B cell (primary cell): ENCODE data around the gene CTNNA2. TPM values are rescaled to one million over a fixed set of nuclear protein-coding genes. Genes with fewer than 3 reads are reported as not detected.

Experiments
- ATAC-seq: fragments of 200-7000 bp; cut with Tn5 transposase; one replicate; pipeline ENCODE4 v1.10.0; 2021; ENCODE audit warnings: low read depth, mild to moderate bottlenecking, moderate number of reproducible peaks, moderate library complexity
- CTCF ChIA-PET: fragments of 350-600 bp; sonication (Branson Sonifier 250); formaldehyde crosslinking; loops from one replicate; lab custom pipeline; 2021; ENCODE audit warnings: antibody characterized with exemption, inconsistent platforms; lab: Charles Lee
- POLR2A ChIA-PET: fragments of 350-600 bp; sonication (Branson Sonifier 250); formaldehyde crosslinking; loops from one replicate; lab custom pipeline; 2021; ENCODE audit warnings: antibody characterized with exemption; lab: Charles Lee
- DNase-seq: peaks from one replicate; pipeline ENCODE4 v3.0.0; 2013
- H2AFZ ChIP-seq: 2 replicates; pipeline ENCODE4 v1.6.1; 2012; ENCODE audit warnings: mild to moderate bottlenecking, low read depth, low read length; ENCODE audit not compliant: insufficient read depth, poor library complexity, severe bottlenecking
- H3K27ac ChIP-seq, 2 donors: 1 replicate in 1 of 2; 2 replicates in 1 of 2; pipeline ENCODE4 v1.5.1; 2012 to 2013; ENCODE audit warnings: low read length in 2 of 2, mild to moderate bottlenecking in 2 of 2, moderate library complexity in 1 of 2
- H3K27me3 ChIP-seq, 4 experiments: fragments of 200-600 bp in 1 of 4; sonication (generic) in 1 of 4; replicated peaks in 1 of 4; 1 replicate in 2 of 4; 2 replicates in 2 of 4; pipeline versions ENCODE4 v1.6.1 to v1.7.0; 2013 to 2016; ENCODE audit warnings: low read length in 3 of 4, mild to moderate bottlenecking in 2 of 4, mixed read lengths in 1 of 4, moderate library complexity in 1 of 4; ENCODE audit not compliant: insufficient read depth in 4 of 4, control insufficient read depth in 3 of 4; ENCODE audit errors: control extremely low read depth in 1 of 4
- H3K36me3 ChIP-seq, 2 experiments: replicated peaks in 1 of 2; 1 replicate in 1 of 2; 2 replicates in 1 of 2; pipeline versions ENCODE4 v1.6.1 to v1.7.1; 2013; ENCODE audit warnings: low read length in 1 of 2; ENCODE audit not compliant: insufficient read depth in 2 of 2, control insufficient read depth in 1 of 2; ENCODE audit errors: control extremely low read depth in 1 of 2, extremely low read depth in 1 of 2
- H3K4me1 ChIP-seq, 2 donors: fragments of 200-600 bp in 1 of 2; sonication (generic) in 1 of 2; 1 replicate in 1 of 2; 2 replicates in 1 of 2; pipeline versions ENCODE4 v1.5.1 to v1.6.1; 2013 to 2017; ENCODE audit warnings: low read length in 2 of 2; ENCODE audit not compliant: control insufficient read depth in 2 of 2, insufficient read depth in 2 of 2
- H3K4me2 ChIP-seq: replicated peaks from 2 replicates; pipeline ENCODE3; 2012; ENCODE audit warnings: mild to moderate bottlenecking, low read depth, low read length; ENCODE audit not compliant: poor library complexity, severe bottlenecking
- H3K4me3 ChIP-seq, 5 experiments: fragments of 200-600 bp in 1 of 5; sonication (generic) in 1 of 5; 1 replicate in 3 of 5; 2 replicates in 2 of 5; pipeline versions ENCODE4 v1.5.1 to v1.7.0; 2011 to 2016; ENCODE audit warnings: low read length in 4 of 5, mild to moderate bottlenecking in 4 of 5, low read depth in 2 of 5, control low read depth in 1 of 5, moderate library complexity in 1 of 5; ENCODE audit not compliant: insufficient read depth in 1 of 5; ENCODE audit errors: control extremely low read depth in 1 of 5, extremely low read depth in 1 of 5
- H3K79me2 ChIP-seq: fragments of 200-600 bp; sonication (generic); one replicate; pipeline ENCODE4 v1.6.0; 2016; ENCODE audit warnings: low read length; ENCODE audit not compliant: control insufficient read depth, insufficient read depth
- H3K9ac ChIP-seq: fragments of 200-600 bp; sonication (generic); 2 replicates; pipeline ENCODE4 v1.6.1; 2017; ENCODE audit warnings: mild to moderate bottlenecking, low read length, moderate library complexity
- H3K9me3 ChIP-seq, 3 donors: one replicate each; pipeline versions ENCODE4 v1.6.1 to v1.7.1; 2013; ENCODE audit warnings: low read length in 2 of 3; ENCODE audit not compliant: control insufficient read depth in 2 of 3, insufficient read depth in 1 of 3; ENCODE audit errors: control extremely low read depth in 1 of 3
- H4K20me1 ChIP-seq: 2 replicates; pipeline ENCODE4 v1.6.0; 2012; ENCODE audit warnings: mild to moderate bottlenecking, low read length; ENCODE audit not compliant: insufficient read depth, control insufficient read depth, poor library complexity, severe bottlenecking
- H3K27ac Mint-ChIP-seq: one replicate; pipeline ENCODE4 v1.8.0; 2021; ENCODE audit warnings: mixed read lengths
- H3K27me3 Mint-ChIP-seq: one replicate; pipeline ENCODE4 v1.8.0; 2021; ENCODE audit warnings: mixed read lengths
- H3K4me1 Mint-ChIP-seq: one replicate; pipeline ENCODE4 v1.8.0; 2021; ENCODE audit warnings: mixed read lengths
- H3K4me3 Mint-ChIP-seq: one replicate; pipeline ENCODE4 v1.8.0; 2021; ENCODE audit warnings: mixed read lengths
- H3K9me3 Mint-ChIP-seq: one replicate; pipeline ENCODE4 v1.8.0; 2022; ENCODE audit warnings: mixed read lengths; ENCODE audit not compliant: insufficient read depth
- CTCF ChIP-seq: fragments of 200-600 bp; IDR thresholded peaks from one replicate; pipeline ENCODE4 v1.8.0; 2022; ENCODE audit warnings: antibody characterized with exemption, mild to moderate bottlenecking
- EZH2 ChIP-seq: IDR thresholded peaks from 2 replicates; pipeline ENCODE4 v1.6.1; 2012; ENCODE audit warnings: borderline replicate concordance, low read depth, mild to moderate bottlenecking, moderate library complexity, low read length; ENCODE audit not compliant: insufficient read depth, poor library complexity, severe bottlenecking
- WGBS: methylation state at CpG from one replicate; pipeline ENCODE4 v1.1.5; 2013; ENCODE audit warnings: missing lambda C conversion rate; ENCODE audit not compliant: insufficient coverage; 5-methylcytosine and 5-hydroxymethylcytosine counted together
- intact Hi-C: fragments of 100-400 bp; cut with micrococcal nuclease; formaldehyde crosslinking; loops from one replicate; pipeline ENCODE4 v1.10.0; 2022
- polyA plus RNA-seq: library from polyadenylated mRNA; depleted of rRNA; stranded (reverse); fragments of >200 nt; gene quantifications from 2 replicates; pipeline ENCODE4 v1.2.3, GENCODE V29; 2012
- total RNA-seq, 2 donors: library from RNA; stranded (reverse); fragments of 120-200 nt in 1 of 2; gene quantifications; 1 replicate in 1 of 2; 2 replicates in 1 of 2; pipeline versions ENCODE4 v1.2.3 to v1.2.4, GENCODE V29; 2013 to 2022

CTNNA2 gene
- total and polyA plus RNA-seq, 2 donors (not counting 1 experiment from before 2014, with no cell fraction given): not detected

DNA sequence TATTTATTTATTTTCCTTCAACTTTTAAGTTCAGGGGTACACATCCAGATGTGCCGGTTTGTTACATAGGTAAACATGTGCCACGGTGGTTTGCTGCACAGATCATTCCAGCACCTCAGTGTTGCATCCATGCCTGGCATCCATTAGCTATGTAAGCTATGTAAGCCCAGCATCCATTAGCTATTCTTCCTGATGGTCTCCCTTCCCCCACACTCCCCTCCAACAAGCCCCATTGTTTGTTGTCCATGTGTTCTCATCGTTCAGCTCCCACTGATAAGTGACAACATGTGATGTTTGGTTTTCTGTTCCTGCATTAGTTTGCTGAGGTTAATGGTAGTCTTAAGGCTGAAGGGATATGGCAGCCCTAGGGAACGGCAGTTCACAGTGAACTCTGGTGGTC is 203.4 kb downstream of the CTNNA2 start:
- no peaks in the 10 kb centered on the region for H3K4me1 ChIP-seq
- CTCF ChIA-PET: interaction anchor here (0.6 kb wide), 1 partner anchor 81 kb away, joined by 3 read pairs; no protein-coding TSS in a partner anchor
- no peaks in the 10 kb centered on the region for H3K36me3 ChIP-seq
- TF ChIP-seq EZH2 (no peak), CTCF (no peak)
- H3K27ac ChIP-seq: no peak overlapping the region
- H3K4me3 Mint-ChIP-seq: no peak overlapping the region
- POLR2A ChIA-PET: no interaction called here
- no peak overlapping the region for H3K4me3 ChIP-seq
- H4K20me1 ChIP-seq: no peaks in the 10 kb centered on the region
- no peak overlapping the region for H3K4me2 ChIP-seq
- no peak overlapping the region for H2AFZ ChIP-seq
- H3K9me3 ChIP-seq: no peaks in the 10 kb centered on the region
- no peaks in the 10 kb centered on the region for H3K79me2 ChIP-seq
- H3K27me3 ChIP-seq: no peaks in the 10 kb centered on the region
- 60% methylated on average over 2 of the region's 4 CpGs for WGBS
- H3K27me3 Mint-ChIP-seq: no peaks in the 10 kb centered on the region
- no peaks in the 10 kb centered on the region for H3K4me1 Mint-ChIP-seq
- H3K9ac ChIP-seq: no peak overlapping the region
- no peaks in the 10 kb centered on the region for H3K9me3 Mint-ChIP-seq
- no peak for ATAC-seq
- no peak for DNase-seq
- H3K27ac Mint-ChIP-seq: no peak overlapping the region
- intact Hi-C loops: no loop called here

DNA sequence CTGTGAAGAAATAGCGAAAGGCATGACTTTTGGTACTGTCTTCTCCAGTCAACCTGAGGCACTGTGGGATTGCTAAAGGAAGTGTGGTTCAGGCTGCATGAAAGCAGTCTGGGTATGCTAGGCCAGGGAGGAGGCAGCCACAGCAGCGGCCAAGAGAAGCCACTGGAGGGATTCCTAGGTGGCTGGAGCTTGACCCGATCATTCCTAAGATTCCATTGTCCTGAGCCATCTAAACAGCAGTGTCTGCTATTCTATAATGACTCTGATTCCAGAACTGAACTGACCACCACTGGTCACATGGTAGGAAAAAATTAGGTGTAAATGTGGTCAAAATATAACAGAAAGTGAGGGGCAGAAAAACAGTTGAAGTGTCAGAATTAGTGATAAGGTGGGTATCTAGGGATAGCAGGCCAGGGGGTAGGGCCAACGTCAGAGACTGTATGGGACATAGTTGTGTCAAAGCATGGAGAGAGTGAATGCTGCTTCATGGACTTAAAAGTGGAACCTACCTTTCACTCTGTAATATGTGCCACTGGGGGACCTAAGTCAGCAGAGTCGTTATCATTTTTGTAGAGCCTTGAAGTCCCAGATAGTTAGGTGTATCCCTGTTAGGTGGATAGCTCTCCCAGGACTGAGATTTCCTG is 204.6 kb downstream of the CTNNA2 start:
- Mint-ChIP-seq H3K4me1 (no peaks in the 10 kb centered on the region), H3K27ac (no peak overlapping the region), H3K27me3 (no peaks in the 10 kb centered on the region), H3K4me3 (no peak overlapping the region), H3K9me3 (no peaks in the 10 kb centered on the region)
- ChIA-PET CTCF (no interaction called here), POLR2A (no interaction called here)
- Histone ChIP-seq H4K20me1 (no peaks in the 10 kb centered on the region), H3K36me3 (no peaks in the 10 kb centered on the region), H3K79me2 (no peaks in the 10 kb centered on the region), H3K4me3 (no peak overlapping the region), H3K27me3 (no peaks in the 10 kb centered on the region), H2AFZ (no peak overlapping the region), H3K27ac (no peak overlapping the region), H3K9ac (no peak overlapping the region), H3K9me3 (no peaks in the 10 kb centered on the region), H3K4me2 (no peak overlapping the region), H3K4me1 (no peaks in the 10 kb centered on the region)
- intact Hi-C loops: no loop called here
- no peak for DNase-seq
- WGBS: 100% methylated on average over 5 of the region's 5 CpGs
- no peak for ATAC-seq
- no peak for TF ChIP-seq CTCF
- no peak for TF ChIP-seq EZH2
